Measurements from ENCODE around the gene AQP10.
"Not testable (repeated sequence)": the region's sequence is repeated elsewhere in the genome, so short reads cannot be mapped to it uniquely, and the experiment has no call there.

DNA sequence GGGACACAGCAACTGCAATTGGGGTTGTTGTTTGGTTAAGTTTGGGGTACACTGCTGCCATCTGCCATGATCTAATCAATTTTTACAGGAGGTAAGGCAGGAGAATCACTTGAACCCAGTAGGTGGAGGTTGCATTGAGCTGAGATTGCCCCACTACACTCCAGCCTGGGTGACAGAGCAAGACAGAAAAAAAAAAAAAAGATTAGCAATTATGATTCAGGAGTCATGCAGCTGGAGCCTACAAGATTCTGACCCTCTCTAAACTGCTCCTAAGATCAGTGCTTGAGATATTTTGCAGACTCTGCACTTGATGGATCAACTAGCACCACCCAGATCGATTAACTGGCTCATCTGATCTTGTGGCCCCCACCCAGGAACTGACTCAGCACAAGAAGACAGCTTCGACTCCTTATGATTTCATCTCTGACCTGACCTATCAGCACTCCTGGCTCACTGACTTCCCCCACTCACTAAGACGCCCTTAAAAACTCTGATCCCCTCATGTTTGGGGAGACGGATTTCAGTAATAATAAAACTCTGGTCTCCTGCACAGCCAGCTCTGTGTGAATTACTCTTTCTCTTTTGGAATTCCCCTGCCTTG, 13.1 kb upstream of the AQP10 start:
- not testable (repeated sequence) for TF ChIP-seq CTCF (conservative IDR thresholded peaks at IDR 0.05; ENCODE audit: low read depth, low read length); EZH2 (IDR thresholded peaks at IDR 0.05; ENCODE audit: borderline replicate concordance, low read depth, low read length, poor library complexity, severe bottlenecking)

Data from A673 (cell line).